ENCODE measurements around the gene NOS1AP.

NOS1AP gene

GRCh38 chr1:162141281-162142054 is 72.0 kb downstream of the NOS1AP start:
- Histone ChIP-seq H3K4me1 (ENCODE audit: insufficient read depth, low read length) (peaks cover 28% of the 10 kb centered on the region), H3K9ac (ENCODE audit: low read length) (no peak overlapping the region), H3K9me3 (ENCODE audit: low read length) (no peaks in the 10 kb centered on the region), H3K4me3 (ENCODE audit: low read depth in 1 of 2, low read length in 2 of 2) (no peak overlapping the region), H3K27me3 (ENCODE audit: control insufficient read depth in 1 of 2, insufficient read depth in 2 of 2, low read length in 2 of 2) (no peaks in the 10 kb centered on the region), H3K36me3 (ENCODE audit: insufficient read depth, low read length) (no peaks in the 10 kb centered on the region), H3K27ac (ENCODE audit: low read depth, low read length) (no peak overlapping the region)

GRCh38 chr1:162142968-162143367 is 73.5 kb downstream of the NOS1AP start:
- H3K9ac ChIP-seq (ENCODE audit: low read length) = no peak overlapping the region
- H3K9me3 ChIP-seq (ENCODE audit: low read length) = no peaks in the 10 kb centered on the region
- H3K27me3 ChIP-seq (ENCODE audit: control insufficient read depth in 1 of 2, insufficient read depth in 2 of 2, low read length in 2 of 2) = no peaks in the 10 kb centered on the region
- peaks cover 19% of the 10 kb centered on the region for H3K4me1 ChIP-seq (ENCODE audit: insufficient read depth, low read length)
- H3K36me3 ChIP-seq (ENCODE audit: insufficient read depth, low read length) = no peaks in the 10 kb centered on the region
- no peak overlapping the region for H3K27ac ChIP-seq (ENCODE audit: low read depth, low read length)
- H3K4me3 ChIP-seq (ENCODE audit: low read depth in 1 of 2, low read length in 2 of 2) = no peak overlapping the region

GRCh38 chr1:162144268-162144667 is 74.8 kb downstream of the NOS1AP start:
- no peak overlapping the region for H3K4me3 ChIP-seq (ENCODE audit: low read depth in 1 of 2, low read length in 2 of 2)

GRCh38 chr1:162144853-162145252 is 75.4 kb downstream of the NOS1AP start:
- no peaks in the 10 kb centered on the region for H3K27me3 ChIP-seq (ENCODE audit: control insufficient read depth in 1 of 2, insufficient read depth in 2 of 2, low read length in 2 of 2)
- no peaks in the 10 kb centered on the region for H3K9me3 ChIP-seq (ENCODE audit: low read length)
- no peak overlapping the region for H3K27ac ChIP-seq (ENCODE audit: low read depth, low read length)
- H3K4me3 ChIP-seq (ENCODE audit: low read depth in 1 of 2, low read length in 2 of 2) = no peak overlapping the region
- H3K36me3 ChIP-seq (ENCODE audit: insufficient read depth, low read length) = no peaks in the 10 kb centered on the region
- H3K9ac ChIP-seq (ENCODE audit: low read length) = no peak overlapping the region
- H3K4me1 ChIP-seq (ENCODE audit: insufficient read depth, low read length) = peaks cover 19% of the 10 kb centered on the region

More at GRCh38 chr1:162144268-162144667, 74.8 kb downstream of the NOS1AP start:
- no peaks in the 10 kb centered on the region for H3K27me3 ChIP-seq (ENCODE audit: control insufficient read depth in 1 of 2, insufficient read depth in 2 of 2, low read length in 2 of 2)
- H3K9ac ChIP-seq (ENCODE audit: low read length) = no peak overlapping the region
- H3K4me1 ChIP-seq (ENCODE audit: insufficient read depth, low read length) = peaks cover 19% of the 10 kb centered on the region
- H3K27ac ChIP-seq (ENCODE audit: low read depth, low read length) = no peak overlapping the region
- no peaks in the 10 kb centered on the region for H3K9me3 ChIP-seq (ENCODE audit: low read length)
- H3K36me3 ChIP-seq (ENCODE audit: insufficient read depth, low read length) = no peaks in the 10 kb centered on the region

GRCh38 chr1:162145280-162145965 is 75.9 kb downstream of the NOS1AP start:
- Histone ChIP-seq H3K9me3 (ENCODE audit: low read length) (no peaks in the 10 kb centered on the region), H3K27me3 (ENCODE audit: control insufficient read depth in 1 of 2, insufficient read depth in 2 of 2, low read length in 2 of 2) (no peaks in the 10 kb centered on the region), H3K36me3 (ENCODE audit: insufficient read depth, low read length) (no peaks in the 10 kb centered on the region), H3K4me3 (ENCODE audit: low read depth in 1 of 2, low read length in 2 of 2) (no peak overlapping the region), H3K9ac (ENCODE audit: low read length) (no peak overlapping the region), H3K4me1 (ENCODE audit: insufficient read depth, low read length) (peaks cover 19% of the 10 kb centered on the region), H3K27ac (ENCODE audit: low read depth, low read length) (no peak overlapping the region)

- no peak overlapping the region for H3K9ac ChIP-seq (ENCODE audit: low read length)
- H3K36me3 ChIP-seq (ENCODE audit: insufficient read depth, low read length) = no peaks in the 10 kb centered on the region
- no peak overlapping the region for H3K4me3 ChIP-seq (ENCODE audit: low read depth in 1 of 2, low read length in 2 of 2)
- no peaks in the 10 kb centered on the region for H3K9me3 ChIP-seq (ENCODE audit: low read length)
- peaks cover 19% of the 10 kb centered on the region for H3K4me1 ChIP-seq (ENCODE audit: insufficient read depth, low read length)
- no peaks in the 10 kb centered on the region for H3K27me3 ChIP-seq (ENCODE audit: control insufficient read depth in 1 of 2, insufficient read depth in 2 of 2, low read length in 2 of 2)
- no peak overlapping the region for H3K27ac ChIP-seq (ENCODE audit: low read depth, low read length)
Observed at GRCh38 chr1:162145966-162146696, 76.6 kb downstream of the NOS1AP start.

- no peak overlapping the region for H3K4me3 ChIP-seq (ENCODE audit: low read depth in 1 of 2, low read length in 2 of 2)
- no peaks in the 10 kb centered on the region for H3K9me3 ChIP-seq (ENCODE audit: low read length)
- no peak overlapping the region for H3K27ac ChIP-seq (ENCODE audit: low read depth, low read length)
- H3K27me3 ChIP-seq (ENCODE audit: control insufficient read depth in 1 of 2, insufficient read depth in 2 of 2, low read length in 2 of 2) = no peaks in the 10 kb centered on the region
- peaks cover 19% of the 10 kb centered on the region for H3K4me1 ChIP-seq (ENCODE audit: insufficient read depth, low read length)
- H3K9ac ChIP-seq (ENCODE audit: low read length) = no peak overlapping the region
- no peaks in the 10 kb centered on the region for H3K36me3 ChIP-seq (ENCODE audit: insufficient read depth, low read length)
Observed at GRCh38 chr1:162147760-162148159, 78.3 kb downstream of the NOS1AP start.

GRCh38 chr1:162150112-162150511 is 80.6 kb downstream of the NOS1AP start:
- H3K9ac ChIP-seq (ENCODE audit: low read length) = no peak overlapping the region
- no peaks in the 10 kb centered on the region for H3K36me3 ChIP-seq (ENCODE audit: insufficient read depth, low read length)
- H3K27me3 ChIP-seq (ENCODE audit: control insufficient read depth in 1 of 2, insufficient read depth in 2 of 2, low read length in 2 of 2) = no peaks in the 10 kb centered on the region
- H3K4me3 ChIP-seq (ENCODE audit: low read depth in 1 of 2, low read length in 2 of 2) = no peak overlapping the region
- H3K9me3 ChIP-seq (ENCODE audit: low read length) = no peaks in the 10 kb centered on the region
- H3K27ac ChIP-seq (ENCODE audit: low read depth, low read length) = no peak overlapping the region
- H3K4me1 ChIP-seq (ENCODE audit: insufficient read depth, low read length) = peaks cover 19% of the 10 kb centered on the region

GRCh38 chr1:162151900-162152829 is 82.7 kb downstream of the NOS1AP start:
- H3K4me3 ChIP-seq (ENCODE audit: low read depth in 1 of 2, low read length in 2 of 2) = no peak overlapping the region
- H3K4me1 ChIP-seq (ENCODE audit: insufficient read depth, low read length) = peaks cover 9% of the 10 kb centered on the region
- no peaks in the 10 kb centered on the region for H3K36me3 ChIP-seq (ENCODE audit: insufficient read depth, low read length)
- no peaks in the 10 kb centered on the region for H3K9me3 ChIP-seq (ENCODE audit: low read length)
- no peak overlapping the region for H3K27ac ChIP-seq (ENCODE audit: low read depth, low read length)
- H3K27me3 ChIP-seq (ENCODE audit: control insufficient read depth in 1 of 2, insufficient read depth in 2 of 2, low read length in 2 of 2) = no peaks in the 10 kb centered on the region
- H3K9ac ChIP-seq (ENCODE audit: low read length) = no peak overlapping the region

GRCh38 chr1:162153374-162153773 is 83.9 kb downstream of the NOS1AP start:
- Histone ChIP-seq H3K27me3 (ENCODE audit: control insufficient read depth in 1 of 2, insufficient read depth in 2 of 2, low read length in 2 of 2) (no peaks in the 10 kb centered on the region), H3K4me1 (ENCODE audit: insufficient read depth, low read length) (no peaks in the 10 kb centered on the region), H3K9ac (ENCODE audit: low read length) (no peak overlapping the region), H3K36me3 (ENCODE audit: insufficient read depth, low read length) (no peaks in the 10 kb centered on the region), H3K4me3 (ENCODE audit: low read depth in 1 of 2, low read length in 2 of 2) (no peak overlapping the region), H3K27ac (ENCODE audit: low read depth, low read length) (no peak overlapping the region), H3K9me3 (ENCODE audit: low read length) (no peaks in the 10 kb centered on the region)

GRCh38 chr1:162157469-162157868 is 88.0 kb downstream of the NOS1AP start:
- Histone ChIP-seq H3K9ac (ENCODE audit: low read length) (no peak overlapping the region), H3K27me3 (ENCODE audit: control insufficient read depth in 1 of 2, insufficient read depth in 2 of 2, low read length in 2 of 2) (no peaks in the 10 kb centered on the region), H3K4me3 (ENCODE audit: low read depth in 1 of 2, low read length in 2 of 2) (no peak overlapping the region), H3K36me3 (ENCODE audit: insufficient read depth, low read length) (no peaks in the 10 kb centered on the region), H3K9me3 (ENCODE audit: low read length) (no peaks in the 10 kb centered on the region), H3K27ac (ENCODE audit: low read depth, low read length) (no peak overlapping the region), H3K4me1 (ENCODE audit: insufficient read depth, low read length) (peaks cover 11% of the 10 kb centered on the region)
